ENCODE data around the gene SLC4A4.

DNA sequence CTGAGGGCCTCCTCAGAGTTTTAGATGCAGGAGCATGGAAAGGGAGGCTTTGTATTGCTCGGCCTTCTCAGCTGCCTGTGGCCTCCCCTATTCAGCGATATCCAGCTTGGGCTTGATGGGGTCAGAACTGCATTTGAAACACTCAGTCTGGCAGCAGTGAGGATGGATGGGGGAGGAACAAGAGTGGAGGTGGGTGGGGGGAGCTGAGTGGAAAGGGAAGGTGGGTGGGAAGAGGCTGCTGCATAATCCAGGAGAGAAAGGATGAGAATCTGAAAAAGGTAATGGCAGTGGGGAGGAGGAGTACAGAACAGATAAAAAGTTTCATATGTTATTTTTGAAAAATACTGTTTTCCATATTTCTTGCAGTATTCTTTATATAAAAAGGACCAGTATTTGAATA is 202.7 kb downstream of the SLC4A4 start:
- TF ChIP-seq, protein P1, sequence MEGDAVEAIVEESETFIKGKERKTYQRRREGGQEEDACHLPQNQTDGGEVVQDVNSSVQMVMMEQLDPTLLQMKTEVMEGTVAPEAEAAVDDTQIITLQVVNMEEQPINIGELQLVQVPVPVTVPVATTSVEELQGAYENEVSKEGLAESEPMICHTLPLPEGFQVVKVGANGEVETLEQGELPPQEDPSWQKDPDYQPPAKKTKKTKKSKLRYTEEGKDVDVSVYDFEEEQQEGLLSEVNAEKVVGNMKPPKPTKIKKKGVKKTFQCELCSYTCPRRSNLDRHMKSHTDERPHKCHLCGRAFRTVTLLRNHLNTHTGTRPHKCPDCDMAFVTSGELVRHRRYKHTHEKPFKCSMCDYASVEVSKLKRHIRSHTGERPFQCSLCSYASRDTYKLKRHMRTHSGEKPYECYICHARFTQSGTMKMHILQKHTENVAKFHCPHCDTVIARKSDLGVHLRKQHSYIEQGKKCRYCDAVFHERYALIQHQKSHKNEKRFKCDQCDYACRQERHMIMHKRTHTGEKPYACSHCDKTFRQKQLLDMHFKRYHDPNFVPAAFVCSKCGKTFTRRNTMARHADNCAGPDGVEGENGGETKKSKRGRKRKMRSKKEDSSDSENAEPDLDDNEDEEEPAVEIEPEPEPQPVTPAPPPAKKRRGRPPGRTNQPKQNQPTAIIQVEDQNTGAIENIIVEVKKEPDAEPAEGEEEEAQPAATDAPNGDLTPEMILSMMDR (IDR thresholded peaks at IDR 0.05; ENCODE audit: low read length): no peak
- no peak for TF ChIP-seq EZH2 (IDR thresholded peaks at IDR 0.05; ENCODE audit: borderline replicate concordance, low read length)
